HG03139 (cell line): ENCODE data around the gene LHX8.
"Not testable (repeated sequence)": the region's sequence is repeated elsewhere in the genome, so short reads cannot be mapped to it uniquely, and the experiment has no call there.

Experiments used
- ATAC-seq: cut with Tn5 transposase; IDR thresholded peaks from one replicate; pipeline ENCODE4 v1.9.1; 2021; ENCODE audit not compliant: unreplicated experiment

The LHX8 gene

GRCh38 chr1:75132812-75133619, 1.2 kb upstream of the LHX8 start:
- no peak for ATAC-seq

GRCh38 chr1:75134647-75135572, 722 bp downstream of the LHX8 start:
- no peak for ATAC-seq

- ATAC-seq = no peak
Measured at GRCh38 chr1:75135573-75136194, 1.5 kb downstream of the LHX8 start.

GRCh38 chr1:75136195-75136815, 2.1 kb downstream of the LHX8 start:
- ATAC-seq = no peak

GRCh38 chr1:75136921-75137641, 2.9 kb downstream of the LHX8 start:
- ATAC-seq = no peak

GRCh38 chr1:75152092-75152491, 17.9 kb downstream of the LHX8 start:
- no peak for ATAC-seq

- no peak for ATAC-seq
Measured at GRCh38 chr1:75159154-75159553, 25.0 kb downstream of the LHX8 start.

GRCh38 chr1:75165264-75165663, 31.1 kb downstream of the LHX8 start:
- ATAC-seq = no peak

- no peak for ATAC-seq
Measured at GRCh38 chr1:75166821-75167220, 32.6 kb downstream of the LHX8 start.

GRCh38 chr1:75170011-75170410, 35.8 kb downstream of the LHX8 start:
- ATAC-seq = no peak

GRCh38 chr1:75170981-75171380, 36.8 kb downstream of the LHX8 start:
- ATAC-seq = no peak

GRCh38 chr1:75171876-75172275, 37.7 kb downstream of the LHX8 start:
- ATAC-seq = no peak

GRCh38 chr1:75172556-75172955, 38.4 kb downstream of the LHX8 start:
- ATAC-seq = no peak

GRCh38 chr1:75174031-75174760, 40.0 kb downstream of the LHX8 start:
- ATAC-seq = no peak

GRCh38 chr1:75181214-75181955, 47.2 kb downstream of the LHX8 start:
- ATAC-seq = not testable (repeated sequence)

GRCh38 chr1:75188892-75189291, 54.7 kb downstream of the LHX8 start:
- no peak for ATAC-seq

- no peak for ATAC-seq
Measured at GRCh38 chr1:75198163-75198562, 64.0 kb downstream of the LHX8 start.

GRCh38 chr1:75198761-75199160, 64.6 kb downstream of the LHX8 start:
- ATAC-seq = no peak

GRCh38 chr1:75202751-75203150, 68.6 kb downstream of the LHX8 start:
- no peak for ATAC-seq
